HepG2 (cell line): ENCODE results near the gene NCOR2. TPM values are rescaled to one million over a fixed set of nuclear protein-coding genes. Genes with fewer than 3 reads are reported as not detected.

Experiments used
- NFKB2 ChIP-seq: sonication (generic); formaldehyde crosslinking; IDR thresholded peaks from 2 replicates; pipeline ENCODE4 v1.4.0; 2020; ENCODE audit warnings: missing genetic modification reagents, borderline replicate concordance
- RARA ChIP-seq: IDR thresholded peaks from 2 replicates; pipeline ENCODE4 v1.6.1; 2016; ENCODE audit warnings: missing genetic modification reagents, missing compliant biosample characterization
- ZNF441 ChIP-seq: sonication (generic); formaldehyde crosslinking; IDR thresholded peaks from 2 replicates; pipeline ENCODE4 v1.7.0; 2021; ENCODE audit warnings: missing genetic modification reagents, borderline replicate concordance
- polyA plus RNA-seq, 8 experiments: library from polyadenylated mRNA; depleted of rRNA in 3 of 8; stranded (reverse) in 7 of 8; unstranded in 1 of 8; fragments of >200 nt; fragmentation: Illumina TruSeq in 4 of 8; extraction: Trizol in 4 of 8; gene quantifications; 2 replicates each; pipeline versions ENCODE4 v1.2.1 to v1.2.3, GENCODE V29; 2011 to 2016; ENCODE audit warnings: low read depth in 4 of 8, missing spikeins in 1 of 8, mixed read lengths in 1 of 8; ENCODE audit not compliant: insufficient read depth in 1 of 8
- total RNA-seq, 5 experiments: library from RNA; depleted of rRNA; stranded (reverse); fragments of >200 nt; fragmentation: Illumina TruSeq; extraction: Trizol; gene quantifications; 2 replicates each; pipeline ENCODE4 v1.2.3, GENCODE V29; 2016; ENCODE audit warnings: low read depth in 1 of 5
- TF ChIP-seq, protein P1 (sequence below): sonication (generic); formaldehyde crosslinking; conservative IDR thresholded peaks from 2 replicates; pipeline ENCODE4 v1.4.0; 2020; ENCODE audit warnings: mild to moderate bottlenecking, missing genetic modification reagents, moderate library complexity
- TF ChIP-seq, protein P2 (sequence below): sonication (generic); formaldehyde crosslinking; IDR thresholded peaks from 2 replicates; pipeline ENCODE4 v1.4.0; 2020; ENCODE audit warnings: missing genetic modification reagents, low read depth, mild to moderate bottlenecking, borderline replicate concordance
- TF ChIP-seq, protein P3 (sequence below): sonication (generic); formaldehyde crosslinking; IDR thresholded peaks from 2 replicates; pipeline ENCODE4 v1.4.0; 2020; ENCODE audit warnings: missing genetic modification reagents
- TF ChIP-seq, protein P4 (sequence below): sonication (generic); formaldehyde crosslinking; IDR thresholded peaks from 2 replicates; pipeline ENCODE4 v1.8.0; 2023; ENCODE audit warnings: mild to moderate bottlenecking, missing genetic modification reagents
- TF ChIP-seq, protein P5 (sequence below): sonication (generic); formaldehyde crosslinking; IDR thresholded peaks from 2 replicates; pipeline ENCODE4 v1.4.0; 2020; ENCODE audit warnings: missing genetic modification reagents; ENCODE audit errors: not compliant biosample characterization
- TF ChIP-seq, protein P6 (sequence below): sonication (generic); formaldehyde crosslinking; IDR thresholded peaks from 2 replicates; pipeline ENCODE4 v1.5.0; 2020; ENCODE audit warnings: mild to moderate bottlenecking, missing genetic modification reagents

Gene NCOR2
- total and polyA plus RNA-seq, 2 of the 13 experiments (the other 11 are each of a cell fraction or from before 2014, with no cell fraction given), result 4.5 to 5.7 TPM

DNA sequence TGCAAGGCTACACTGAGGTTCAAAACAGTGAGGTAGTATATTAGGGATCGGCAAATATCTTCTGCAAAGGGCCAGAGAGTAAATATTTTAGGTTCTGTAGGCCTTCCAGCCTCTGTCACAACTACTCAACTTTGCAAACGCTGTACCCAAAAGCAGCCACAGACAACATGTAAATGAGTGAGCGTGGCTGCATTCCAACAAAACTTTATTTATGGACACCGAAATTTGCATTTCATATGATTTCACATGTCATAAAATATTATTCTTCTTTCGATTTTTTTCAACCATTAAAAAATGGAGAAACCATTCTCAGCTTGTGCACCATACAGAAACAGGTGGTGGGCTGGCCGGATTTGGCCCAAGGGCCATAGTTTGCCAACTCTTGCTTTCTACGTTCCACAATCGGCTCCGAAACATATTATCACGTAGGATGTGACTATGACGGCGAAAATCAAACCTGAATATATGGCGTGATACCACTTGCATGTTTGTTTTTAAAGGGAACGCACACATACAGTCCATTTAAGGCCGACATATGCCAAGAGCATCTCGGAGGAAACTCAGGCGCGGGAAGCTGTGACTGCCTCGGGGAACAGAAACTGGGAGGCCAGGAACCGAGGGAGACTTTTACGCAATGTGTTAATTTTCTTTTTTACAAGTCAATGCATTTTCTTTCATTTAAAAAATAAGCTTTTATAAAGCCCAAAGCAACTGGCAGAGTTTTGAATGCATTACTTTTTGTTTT, 7.1 kb downstream of the NCOR2 start (continued):
- TF ChIP-seq, protein P1, sequence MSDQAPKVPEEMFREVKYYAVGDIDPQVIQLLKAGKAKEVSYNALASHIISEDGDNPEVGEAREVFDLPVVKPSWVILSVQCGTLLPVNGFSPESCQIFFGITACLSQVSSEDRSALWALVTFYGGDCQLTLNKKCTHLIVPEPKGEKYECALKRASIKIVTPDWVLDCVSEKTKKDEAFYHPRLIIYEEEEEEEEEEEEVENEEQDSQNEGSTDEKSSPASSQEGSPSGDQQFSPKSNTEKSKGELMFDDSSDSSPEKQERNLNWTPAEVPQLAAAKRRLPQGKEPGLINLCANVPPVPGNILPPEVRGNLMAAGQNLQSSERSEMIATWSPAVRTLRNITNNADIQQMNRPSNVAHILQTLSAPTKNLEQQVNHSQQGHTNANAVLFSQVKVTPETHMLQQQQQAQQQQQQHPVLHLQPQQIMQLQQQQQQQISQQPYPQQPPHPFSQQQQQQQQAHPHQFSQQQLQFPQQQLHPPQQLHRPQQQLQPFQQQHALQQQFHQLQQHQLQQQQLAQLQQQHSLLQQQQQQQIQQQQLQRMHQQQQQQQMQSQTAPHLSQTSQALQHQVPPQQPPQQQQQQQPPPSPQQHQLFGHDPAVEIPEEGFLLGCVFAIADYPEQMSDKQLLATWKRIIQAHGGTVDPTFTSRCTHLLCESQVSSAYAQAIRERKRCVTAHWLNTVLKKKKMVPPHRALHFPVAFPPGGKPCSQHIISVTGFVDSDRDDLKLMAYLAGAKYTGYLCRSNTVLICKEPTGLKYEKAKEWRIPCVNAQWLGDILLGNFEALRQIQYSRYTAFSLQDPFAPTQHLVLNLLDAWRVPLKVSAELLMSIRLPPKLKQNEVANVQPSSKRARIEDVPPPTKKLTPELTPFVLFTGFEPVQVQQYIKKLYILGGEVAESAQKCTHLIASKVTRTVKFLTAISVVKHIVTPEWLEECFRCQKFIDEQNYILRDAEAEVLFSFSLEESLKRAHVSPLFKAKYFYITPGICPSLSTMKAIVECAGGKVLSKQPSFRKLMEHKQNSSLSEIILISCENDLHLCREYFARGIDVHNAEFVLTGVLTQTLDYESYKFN (CRISPR knock-in tag), result no peak
- TF ChIP-seq, protein P2, sequence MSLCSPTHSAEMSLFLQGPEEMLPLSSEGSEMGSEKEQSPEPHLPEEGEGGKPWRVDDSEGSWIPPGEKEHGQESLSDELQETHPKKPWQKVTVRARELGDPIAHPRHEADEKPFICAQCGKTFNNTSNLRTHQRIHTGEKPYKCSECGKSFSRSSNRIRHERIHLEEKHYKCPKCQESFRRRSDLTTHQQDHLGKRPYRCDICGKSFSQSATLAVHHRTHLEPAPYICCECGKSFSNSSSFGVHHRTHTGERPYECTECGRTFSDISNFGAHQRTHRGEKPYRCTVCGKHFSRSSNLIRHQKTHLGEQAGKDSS (CRISPR knock-in tag), result no peak
- TF ChIP-seq, protein P3, sequence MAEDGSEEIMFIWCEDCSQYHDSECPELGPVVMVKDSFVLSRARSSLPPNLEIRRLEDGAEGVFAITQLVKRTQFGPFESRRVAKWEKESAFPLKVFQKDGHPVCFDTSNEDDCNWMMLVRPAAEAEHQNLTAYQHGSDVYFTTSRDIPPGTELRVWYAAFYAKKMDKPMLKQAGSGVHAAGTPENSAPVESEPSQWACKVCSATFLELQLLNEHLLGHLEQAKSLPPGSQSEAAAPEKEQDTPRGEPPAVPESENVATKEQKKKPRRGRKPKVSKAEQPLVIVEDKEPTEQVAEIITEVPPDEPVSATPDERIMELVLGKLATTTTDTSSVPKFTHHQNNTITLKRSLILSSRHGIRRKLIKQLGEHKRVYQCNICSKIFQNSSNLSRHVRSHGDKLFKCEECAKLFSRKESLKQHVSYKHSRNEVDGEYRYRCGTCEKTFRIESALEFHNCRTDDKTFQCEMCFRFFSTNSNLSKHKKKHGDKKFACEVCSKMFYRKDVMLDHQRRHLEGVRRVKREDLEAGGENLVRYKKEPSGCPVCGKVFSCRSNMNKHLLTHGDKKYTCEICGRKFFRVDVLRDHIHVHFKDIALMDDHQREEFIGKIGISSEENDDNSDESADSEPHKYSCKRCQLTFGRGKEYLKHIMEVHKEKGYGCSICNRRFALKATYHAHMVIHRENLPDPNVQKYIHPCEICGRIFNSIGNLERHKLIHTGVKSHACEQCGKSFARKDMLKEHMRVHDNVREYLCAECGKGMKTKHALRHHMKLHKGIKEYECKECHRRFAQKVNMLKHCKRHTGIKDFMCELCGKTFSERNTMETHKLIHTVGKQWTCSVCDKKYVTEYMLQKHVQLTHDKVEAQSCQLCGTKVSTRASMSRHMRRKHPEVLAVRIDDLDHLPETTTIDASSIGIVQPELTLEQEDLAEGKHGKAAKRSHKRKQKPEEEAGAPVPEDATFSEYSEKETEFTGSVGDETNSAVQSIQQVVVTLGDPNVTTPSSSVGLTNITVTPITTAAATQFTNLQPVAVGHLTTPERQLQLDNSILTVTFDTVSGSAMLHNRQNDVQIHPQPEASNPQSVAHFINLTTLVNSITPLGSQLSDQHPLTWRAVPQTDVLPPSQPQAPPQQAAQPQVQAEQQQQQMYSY (CRISPR knock-in tag), result no peak
- TF ChIP-seq RARA (CRISPR knock-in tag), result no peak
- TF ChIP-seq, protein P4, sequence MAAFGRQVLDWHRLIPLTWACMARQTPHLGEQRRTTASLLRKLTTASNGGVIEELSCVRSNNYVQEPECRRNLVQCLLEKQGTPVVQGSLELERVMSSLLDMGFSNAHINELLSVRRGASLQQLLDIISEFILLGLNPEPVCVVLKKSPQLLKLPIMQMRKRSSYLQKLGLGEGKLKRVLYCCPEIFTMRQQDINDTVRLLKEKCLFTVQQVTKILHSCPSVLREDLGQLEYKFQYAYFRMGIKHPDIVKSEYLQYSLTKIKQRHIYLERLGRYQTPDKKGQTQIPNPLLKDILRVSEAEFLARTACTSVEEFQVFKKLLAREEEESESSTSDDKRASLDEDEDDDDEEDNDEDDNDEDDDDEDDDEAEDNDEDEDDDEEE, result no peak
- TF ChIP-seq, protein P5, sequence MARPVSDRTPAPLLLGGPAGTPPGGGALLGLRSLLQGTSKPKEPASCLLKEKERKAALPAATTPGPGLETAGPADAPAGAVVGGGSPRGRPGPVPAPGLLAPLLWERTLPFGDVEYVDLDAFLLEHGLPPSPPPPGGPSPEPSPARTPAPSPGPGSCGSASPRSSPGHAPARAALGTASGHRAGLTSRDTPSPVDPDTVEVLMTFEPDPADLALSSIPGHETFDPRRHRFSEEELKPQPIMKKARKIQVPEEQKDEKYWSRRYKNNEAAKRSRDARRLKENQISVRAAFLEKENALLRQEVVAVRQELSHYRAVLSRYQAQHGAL (CRISPR knock-in tag), result no peak
- TF ChIP-seq NFKB2 (CRISPR knock-in tag), result no peak
- TF ChIP-seq, protein P6, sequence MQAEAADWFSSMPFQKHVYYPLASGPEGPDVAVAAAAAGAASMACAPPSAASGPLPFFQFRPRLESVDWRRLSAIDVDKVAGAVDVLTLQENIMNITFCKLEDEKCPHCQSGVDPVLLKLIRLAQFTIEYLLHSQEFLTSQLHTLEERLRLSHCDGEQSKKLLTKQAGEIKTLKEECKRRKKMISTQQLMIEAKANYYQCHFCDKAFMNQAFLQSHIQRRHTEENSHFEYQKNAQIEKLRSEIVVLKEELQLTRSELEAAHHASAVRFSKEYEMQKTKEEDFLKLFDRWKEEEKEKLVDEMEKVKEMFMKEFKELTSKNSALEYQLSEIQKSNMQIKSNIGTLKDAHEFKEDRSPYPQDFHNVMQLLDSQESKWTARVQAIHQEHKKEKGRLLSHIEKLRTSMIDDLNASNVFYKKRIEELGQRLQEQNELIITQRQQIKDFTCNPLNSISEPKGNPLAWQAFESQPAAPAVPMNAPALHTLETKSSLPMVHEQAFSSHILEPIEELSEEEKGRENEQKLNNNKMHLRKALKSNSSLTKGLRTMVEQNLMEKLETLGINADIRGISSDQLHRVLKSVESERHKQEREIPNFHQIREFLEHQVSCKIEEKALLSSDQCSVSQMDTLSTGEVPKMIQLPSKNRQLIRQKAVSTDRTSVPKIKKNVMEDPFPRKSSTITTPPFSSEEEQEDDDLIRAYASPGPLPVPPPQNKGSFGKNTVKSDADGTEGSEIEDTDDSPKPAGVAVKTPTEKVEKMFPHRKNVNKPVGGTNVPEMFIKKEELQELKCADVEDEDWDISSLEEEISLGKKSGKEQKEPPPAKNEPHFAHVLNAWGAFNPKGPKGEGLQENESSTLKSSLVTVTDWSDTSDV (CRISPR knock-in tag), result no peak
- TF ChIP-seq ZNF441, result no peak
